Measurements from ENCODE around the gene COTL1. TPM values are rescaled to one million over a fixed set of nuclear protein-coding genes. Genes with fewer than 3 reads are reported as not detected.

COTL1 gene
- polyA plus RNA-seq, 1 donor, result 30.5 TPM

DNA sequence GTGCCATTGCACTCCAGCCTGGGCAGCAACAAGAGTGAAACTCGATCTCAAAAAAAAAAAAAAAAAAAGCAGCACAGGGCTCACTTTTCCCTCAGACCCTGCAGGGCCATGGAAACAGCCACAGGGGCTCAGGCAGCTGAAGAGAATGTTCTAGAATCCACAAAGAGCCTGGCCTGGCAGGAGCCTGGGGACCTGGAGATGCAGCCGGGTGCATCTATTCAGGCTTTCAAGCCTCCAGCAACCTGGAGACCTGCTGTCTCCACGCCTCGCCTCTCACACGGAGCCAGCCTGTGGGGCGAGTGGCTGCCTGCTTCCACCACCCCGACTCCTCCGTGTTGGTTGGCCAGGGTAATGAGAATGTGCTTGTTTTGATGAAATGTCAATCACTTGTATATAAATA, 69.4 kb downstream of the COTL1 start:
- DNase-seq, result no peak

DNA sequence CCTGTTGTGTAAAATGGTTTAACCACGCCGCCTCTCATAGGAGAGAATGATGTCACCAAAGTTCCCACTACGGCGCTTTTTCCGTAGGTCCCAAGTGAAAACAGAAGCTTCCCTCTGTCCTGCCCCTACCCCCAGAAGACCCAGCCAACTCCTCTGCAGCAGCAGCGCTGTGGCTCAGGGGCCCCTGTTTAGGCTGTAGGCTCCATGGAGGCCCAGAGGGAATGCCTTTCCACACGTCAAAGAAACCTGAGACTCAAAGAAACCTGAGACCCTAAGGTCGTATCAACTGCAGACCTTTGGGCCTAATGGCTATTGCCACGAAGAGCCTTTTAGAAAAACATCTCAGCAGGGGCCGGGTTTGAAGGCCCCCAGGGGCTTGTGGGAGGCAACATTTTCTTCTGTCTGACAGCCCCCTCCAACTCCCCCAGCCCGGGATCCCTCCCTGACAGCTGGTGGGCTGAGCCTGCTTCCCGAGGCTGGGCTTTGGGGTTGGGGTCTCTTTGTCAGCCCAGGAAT, 70.3 kb downstream of the COTL1 start:
- no peak for DNase-seq

DNA sequence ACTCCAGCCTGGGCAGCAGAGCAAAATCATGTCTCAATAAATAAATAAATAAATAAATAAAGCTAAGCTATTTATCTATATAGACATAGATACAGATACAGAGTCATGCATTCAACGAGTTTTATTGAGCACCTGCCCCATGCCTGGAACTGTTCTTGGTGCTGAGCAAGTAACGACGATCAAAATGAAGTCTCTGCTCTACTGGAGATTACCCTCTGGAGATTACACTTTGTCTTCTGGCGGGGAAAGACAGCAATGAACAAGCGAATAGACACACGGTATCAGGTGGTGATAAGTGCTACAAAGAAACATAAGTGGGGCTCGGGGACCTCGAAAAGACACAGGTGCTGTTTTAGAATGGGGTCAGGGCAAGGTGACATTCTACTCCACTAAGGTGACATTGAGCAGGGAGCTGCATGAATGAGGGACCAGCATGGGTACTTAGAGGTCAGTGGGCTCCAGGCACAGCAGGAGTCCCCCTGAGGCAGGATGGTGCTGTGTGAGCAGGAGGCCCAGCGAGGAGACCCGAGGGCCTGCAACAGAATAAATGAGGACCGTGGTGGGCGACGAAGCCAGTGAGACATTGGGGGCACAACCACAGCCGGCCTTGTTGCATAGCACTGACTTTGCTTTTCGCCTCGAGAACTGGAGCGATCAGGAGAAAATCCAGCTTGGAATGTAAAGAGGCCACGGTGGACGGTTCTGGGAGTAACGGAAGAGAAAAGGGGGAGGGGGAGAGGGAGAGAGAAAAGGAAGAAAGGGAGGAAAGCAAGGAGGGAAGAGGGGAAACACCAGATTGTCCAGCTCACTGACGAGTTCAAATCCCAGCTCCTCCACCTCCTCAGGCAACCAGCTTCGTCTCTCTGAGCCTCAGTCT, 71.0 kb downstream of the COTL1 start:
- no peak for DNase-seq

DNA sequence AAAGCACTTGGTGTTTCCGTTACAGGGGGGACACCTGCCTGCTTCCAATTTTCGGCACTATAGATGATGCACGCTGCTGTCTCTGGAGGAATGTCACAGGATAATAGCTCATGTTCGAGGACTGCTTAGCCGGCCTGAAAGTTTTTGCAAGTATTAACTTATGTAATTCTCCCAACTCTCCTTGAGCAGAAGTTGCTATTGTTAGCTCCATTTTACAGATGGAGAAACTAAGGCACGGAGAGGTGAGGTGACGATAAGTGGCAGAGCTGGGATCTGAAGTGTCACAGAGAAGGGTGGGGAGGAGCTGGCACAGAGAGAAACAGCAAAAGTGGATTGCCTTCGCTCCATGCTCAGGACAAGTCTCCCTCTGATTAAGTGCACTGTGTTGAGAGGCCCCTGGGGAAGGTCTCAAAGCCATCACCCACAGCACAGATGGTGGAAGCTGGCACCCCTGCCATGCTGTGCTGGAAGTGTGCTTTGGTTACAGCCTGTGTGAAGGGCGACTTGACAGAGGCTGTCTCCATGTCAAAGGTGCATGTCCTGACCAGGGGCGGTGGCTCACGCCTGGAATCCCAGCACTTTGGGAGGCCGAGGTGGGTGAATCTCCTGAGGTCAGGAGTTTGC, 72.7 kb downstream of the COTL1 start:
- no peak for DNase-seq

DNA sequence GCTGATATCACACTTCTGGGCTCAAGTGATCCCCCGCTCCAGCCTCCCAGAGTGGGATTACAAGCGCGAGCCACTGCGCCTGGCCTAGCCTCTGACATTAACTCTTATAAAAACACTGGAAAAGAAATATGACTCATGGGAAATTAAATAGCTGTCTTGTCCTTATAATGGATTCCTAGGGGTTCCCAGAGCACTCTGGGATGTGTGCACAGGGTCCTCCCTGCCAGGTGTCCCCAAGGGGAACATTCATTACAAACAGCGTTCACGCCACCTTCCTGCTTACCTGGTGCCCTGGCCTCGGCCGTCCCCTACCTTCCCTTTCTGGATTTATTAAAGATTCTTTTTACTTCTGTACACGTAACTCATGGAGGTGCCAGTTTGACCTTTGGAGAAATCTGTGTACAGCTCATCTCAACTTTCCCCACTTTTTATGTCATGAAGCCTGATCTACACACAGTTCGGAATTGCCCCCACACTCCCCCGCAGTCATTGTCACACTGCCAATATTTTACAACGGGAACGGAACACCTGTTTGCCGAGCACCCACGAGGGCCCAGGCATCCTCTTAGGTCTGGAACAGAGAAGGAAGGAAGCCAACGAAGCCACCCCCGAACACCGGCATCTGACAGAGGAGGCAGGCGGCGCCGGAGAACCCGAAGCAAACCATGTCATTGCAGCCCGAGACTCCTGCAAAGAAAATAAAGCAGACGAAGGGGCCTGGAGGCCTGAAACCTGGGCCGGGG, 73.7 kb downstream of the COTL1 start:
- no peak for DNase-seq

DNA sequence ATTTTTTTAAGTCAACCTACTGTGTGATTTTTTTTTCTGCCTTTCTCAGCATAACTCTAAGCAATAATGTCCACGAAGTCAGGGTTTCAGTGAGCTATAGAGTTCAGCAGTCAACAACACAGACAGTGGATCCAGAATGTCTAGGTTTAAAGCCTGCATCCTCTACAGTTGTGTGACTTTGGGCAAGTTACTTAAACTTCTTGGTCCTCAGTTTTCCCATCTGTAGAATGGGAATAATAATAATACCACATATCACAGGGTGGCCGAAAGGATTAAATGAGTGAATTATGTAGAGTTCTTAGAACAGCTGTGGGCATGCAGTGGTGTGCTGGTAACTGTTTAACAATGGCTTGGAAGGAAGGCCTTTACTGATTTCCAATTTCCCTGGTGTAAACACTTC, 74.6 kb downstream of the COTL1 start:
- DNase-seq, result no peak

DNA sequence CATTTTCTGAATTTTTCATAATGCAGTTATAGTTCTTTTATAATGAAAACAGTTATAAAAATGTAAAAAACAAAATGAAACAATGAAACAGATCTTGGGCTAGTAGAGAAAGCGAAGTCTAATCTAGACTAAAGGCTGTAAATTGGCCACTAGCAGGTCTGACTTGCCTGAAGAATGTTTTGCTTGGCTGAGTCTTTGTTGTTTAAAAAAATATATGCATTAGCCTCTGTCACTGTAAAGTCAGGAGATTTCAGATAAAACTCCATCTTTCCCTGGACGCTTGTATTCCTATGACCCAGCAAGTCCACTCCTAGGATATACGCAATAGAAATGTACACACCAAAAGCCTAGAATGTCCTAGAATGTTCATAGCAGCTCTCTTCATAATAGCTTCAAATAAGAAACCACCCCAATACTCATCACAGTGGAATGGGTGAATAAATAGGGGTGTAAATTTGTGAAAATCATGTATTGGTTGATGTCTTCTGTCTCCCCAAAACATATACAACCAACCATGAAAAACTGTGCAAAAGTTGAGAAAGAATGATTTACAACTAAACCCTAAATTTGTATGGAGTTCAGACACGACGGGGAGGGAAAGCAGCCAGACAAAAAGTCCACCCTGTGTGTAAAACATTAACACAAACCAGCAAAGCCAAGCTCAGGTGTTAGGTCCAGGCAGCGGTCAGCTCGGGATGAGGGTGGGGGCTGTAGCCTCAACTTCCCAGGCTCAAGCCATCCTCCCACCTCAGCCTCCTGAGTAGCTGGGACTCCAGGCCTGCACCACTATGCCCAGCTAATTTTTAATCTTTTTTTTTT, 75.7 kb downstream of the COTL1 start:
- DNase-seq, result no peak

DNA sequence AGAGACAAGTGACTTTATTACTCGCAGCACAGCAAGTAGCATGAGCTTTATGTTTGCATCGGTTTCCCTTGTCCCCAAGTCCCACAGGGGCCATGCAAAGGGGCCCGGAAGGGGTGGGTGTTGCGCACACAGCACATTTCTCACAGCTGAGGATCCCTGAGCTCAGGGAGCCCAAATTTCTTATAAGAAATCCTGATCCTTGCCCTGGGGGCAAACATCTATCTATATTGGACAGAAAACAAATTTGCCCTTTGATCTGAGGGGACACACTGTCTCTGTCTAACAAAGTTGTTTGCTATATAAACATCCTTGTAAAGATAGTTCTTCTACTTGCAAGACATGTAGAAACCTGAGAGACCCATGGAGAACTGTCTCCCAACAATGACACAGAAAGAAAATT, 77.7 kb downstream of the COTL1 start:
- no peak for DNase-seq

DNA sequence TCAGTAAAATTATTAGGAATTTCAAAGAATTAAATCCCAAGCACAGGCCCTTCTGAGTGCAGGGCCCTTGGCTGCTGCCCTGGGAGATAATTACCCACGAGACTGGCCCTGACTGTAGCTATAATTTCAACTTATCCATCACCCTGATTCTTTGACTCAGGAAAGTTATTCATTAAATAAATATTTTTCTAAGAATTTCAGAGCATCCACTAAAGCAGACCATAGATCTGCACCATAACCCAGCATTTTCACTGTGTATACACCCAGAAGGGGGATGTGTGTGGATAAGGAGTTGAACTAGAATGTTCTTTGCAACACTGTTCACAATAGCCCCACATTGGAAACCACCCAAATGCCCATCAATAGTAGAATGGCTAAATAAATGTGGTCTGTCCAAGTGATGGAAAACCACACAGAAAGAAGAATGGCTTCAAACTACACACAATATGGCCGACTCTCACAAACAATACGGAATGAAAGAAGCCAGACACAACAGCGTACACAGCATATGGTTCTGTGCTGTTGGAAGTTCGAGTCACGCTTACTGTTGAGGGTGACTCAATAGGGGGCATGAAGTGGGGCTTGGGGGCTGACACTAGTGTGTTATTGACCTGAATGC, 79.5 kb downstream of the COTL1 start:
- no peak for DNase-seq

DNA sequence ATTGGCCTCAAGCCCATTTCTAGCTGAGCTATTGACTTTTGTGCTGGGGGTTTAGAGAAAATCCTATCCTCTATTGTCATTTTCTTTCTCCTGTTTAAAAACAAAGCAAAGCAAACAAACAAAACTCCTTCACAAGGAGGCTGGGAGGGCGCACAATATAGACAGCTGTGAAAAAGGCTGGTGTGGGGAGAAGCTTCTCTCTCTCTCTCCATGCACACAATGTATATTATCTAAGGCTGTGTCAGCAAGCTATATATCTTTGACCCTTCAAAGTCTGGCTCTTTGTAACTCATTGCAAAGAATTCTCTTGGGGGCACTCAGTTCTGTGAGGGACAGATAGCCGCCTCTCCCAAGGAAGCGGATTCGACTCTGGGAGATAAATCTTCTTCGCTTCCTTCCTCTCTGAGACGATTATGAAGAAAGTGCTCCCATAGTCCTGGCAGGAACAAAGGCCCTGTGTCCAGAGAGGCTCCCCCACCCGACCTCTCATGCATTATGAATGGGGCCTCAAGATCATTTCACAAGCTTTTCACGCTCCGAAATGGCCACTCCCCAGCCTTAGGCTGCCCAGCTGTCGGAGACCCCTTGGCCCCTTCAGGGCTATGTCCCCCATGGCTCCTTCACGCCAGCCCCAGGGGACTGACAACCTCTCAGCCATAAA, 80.3 kb downstream of the COTL1 start:
- no peak for DNase-seq

DNA sequence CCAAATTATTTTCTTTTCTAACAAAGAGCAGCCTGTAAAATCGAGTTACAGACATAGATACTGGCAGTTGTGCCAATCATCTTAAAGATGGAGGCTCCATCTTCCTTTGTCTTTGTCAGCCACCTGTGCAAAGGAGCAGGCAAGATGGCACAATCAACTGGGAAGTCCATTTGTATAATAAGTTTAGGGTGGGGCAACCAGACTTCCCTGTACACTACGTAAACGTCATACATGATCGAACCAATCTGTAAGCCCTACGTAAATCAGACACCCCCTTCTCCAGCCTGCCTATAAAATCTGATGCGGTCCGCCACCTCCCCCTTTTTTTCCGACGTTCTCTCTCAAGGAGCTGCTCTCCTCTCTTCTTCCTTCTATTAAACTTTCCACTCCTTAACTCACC, 82.0 kb downstream of the COTL1 start:
- no peak for DNase-seq

DNA sequence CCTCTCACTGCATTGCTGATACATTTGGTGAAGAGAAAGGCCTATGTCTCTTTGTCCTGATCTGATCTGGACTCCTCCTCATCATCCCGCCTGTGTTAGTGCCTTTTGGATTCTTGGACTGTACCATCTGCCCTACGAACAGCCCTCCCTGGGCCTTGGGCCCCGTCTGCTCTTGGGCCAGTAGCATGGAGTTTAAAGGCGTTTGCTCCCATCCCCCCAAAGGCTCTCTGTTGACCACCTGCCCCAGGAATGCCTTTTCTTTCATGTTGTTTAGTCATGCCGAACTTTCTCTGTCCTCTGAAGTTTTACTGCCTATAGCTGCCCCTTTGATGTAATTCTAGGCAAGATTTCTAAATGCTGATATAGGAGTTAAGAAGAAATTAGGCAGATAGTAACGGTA, 82.5 kb downstream of the COTL1 start:
- DNase-seq, result no peak

DNA sequence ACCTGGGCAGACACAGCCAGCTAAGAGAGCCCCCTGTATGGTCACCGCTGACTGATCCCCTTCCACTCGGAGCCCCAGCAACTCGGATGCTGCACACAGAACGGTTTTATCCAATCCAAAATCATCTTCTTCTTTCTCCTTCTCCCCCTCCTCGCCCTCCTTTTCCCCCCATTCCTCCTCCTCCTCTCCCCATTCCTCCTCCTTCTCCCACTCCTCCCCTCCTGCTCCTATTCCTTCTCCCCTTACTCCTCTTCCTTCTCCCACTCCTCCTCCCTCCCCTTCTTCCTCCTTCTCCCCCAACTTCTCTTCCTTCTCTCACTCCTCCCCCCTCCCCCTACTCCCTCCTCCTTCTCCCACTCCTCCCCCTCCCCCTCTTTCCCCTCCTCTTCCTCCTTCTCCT, 83.1 kb downstream of the COTL1 start:
- no peak for DNase-seq

DNA sequence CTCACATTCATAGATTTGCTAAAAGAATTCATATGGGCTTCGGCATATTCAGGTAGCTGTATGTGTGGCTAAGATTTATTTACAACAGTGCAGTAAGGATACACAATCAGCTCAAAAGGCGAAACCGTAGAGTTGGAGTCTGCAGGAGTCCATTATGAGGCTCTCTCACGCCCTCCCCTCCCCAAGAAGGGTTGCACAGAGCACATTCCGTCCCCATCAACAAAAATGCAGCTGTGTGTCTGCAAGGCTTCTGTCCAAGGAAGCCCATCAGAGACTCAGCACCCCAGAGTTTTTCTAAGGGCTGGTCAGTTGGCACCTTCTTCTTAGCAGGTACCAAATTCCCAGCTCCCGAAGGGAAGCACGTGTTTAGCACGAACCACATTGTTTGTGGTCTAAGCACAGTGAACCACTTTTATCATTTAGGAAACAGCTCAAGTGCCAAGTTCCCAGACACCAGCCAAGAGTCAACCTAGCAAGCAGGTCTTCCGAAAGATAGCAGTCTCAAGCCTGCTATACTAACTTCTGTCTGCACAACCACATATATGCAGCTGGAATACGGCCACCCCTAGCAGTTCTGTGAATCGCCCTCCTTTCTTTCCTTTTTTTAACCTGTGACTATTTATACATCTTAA, 84.9 kb downstream of the COTL1 start:
- DNase-seq, result no peak

DNA sequence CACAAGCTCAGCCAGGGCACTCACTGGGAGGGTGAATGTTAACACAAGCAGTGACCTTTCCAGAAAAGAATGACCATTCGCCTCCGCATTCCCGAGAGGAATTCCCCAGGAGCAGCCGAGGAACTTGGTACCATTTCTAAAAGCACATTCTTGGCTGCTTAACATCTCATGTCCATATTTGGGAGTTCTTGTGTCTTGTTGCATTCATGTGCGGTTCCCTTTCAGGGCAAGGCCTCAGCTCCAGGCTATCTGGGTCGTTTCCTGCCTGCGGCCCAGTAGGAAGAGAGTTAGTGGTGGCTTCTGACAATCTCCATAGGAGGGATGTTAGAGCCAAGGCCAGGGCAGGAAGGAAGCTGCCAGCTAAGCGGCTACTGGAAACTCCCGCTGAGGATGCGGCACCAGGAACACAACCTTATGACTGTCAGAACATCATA, 85.6 kb downstream of the COTL1 start:
- peak; percentile 63 for DNase-seq

DNA sequence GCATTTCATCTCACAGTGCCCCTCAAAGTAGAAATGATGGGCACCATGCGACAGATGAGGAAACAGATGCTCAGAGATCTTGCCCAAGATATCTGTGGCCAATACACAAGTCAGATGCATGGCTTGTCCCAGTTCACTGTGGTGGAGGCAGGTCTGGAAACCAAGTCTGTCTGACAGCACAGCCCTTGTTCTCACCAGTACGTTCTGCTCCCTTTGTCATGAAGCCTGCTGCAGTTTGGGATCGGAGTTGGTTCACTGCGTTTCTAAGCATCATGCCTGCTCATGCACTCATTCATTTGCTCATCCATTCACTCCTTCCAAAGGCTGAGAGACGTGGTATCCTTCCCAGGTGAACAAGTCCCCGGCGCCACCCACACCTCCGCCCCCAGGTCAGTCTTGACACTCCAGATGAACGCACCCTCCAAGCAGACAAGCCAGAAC, 86.2 kb downstream of the COTL1 start:
- no peak for DNase-seq

DNA sequence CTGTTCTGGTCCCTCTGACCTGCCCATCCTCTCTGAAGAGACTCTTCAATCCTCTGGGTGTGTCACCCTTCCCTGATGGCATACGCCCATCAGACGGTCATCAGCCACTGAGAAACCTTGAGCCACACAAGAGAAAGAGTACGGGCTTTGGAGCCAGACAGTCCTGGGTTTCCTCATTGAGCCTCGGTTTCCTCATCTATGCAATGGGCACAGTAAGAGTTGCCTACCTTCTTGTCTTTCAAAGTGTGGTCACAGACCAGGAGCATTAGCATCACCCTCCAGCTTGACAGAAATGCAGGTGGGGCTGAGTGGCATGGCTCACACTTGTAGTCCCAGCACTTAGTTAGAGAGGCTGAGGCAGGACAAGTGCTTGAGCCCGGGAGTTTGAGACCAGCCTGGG, 87.3 kb downstream of the COTL1 start:
- no peak for DNase-seq

DNA sequence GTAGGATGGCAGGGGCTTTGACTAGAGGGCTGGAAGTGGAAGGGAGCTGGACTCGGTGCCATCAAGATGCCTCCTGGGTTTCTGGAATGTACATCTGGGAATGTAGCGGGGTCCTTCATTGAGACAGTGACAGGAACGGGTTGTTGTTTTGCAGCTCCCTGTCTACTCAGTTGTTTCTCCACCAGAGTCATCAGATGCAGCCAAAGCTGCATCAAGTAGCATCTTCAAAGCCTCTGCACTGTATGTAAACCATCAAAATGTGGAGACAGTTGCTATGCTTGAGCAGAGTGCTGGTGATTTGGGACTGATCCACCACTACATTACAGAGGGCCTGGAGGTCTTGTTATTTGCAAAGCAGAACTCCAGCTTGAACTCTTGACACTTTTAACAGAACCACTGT, 88.3 kb downstream of the COTL1 start:
- no peak for DNase-seq

DNA sequence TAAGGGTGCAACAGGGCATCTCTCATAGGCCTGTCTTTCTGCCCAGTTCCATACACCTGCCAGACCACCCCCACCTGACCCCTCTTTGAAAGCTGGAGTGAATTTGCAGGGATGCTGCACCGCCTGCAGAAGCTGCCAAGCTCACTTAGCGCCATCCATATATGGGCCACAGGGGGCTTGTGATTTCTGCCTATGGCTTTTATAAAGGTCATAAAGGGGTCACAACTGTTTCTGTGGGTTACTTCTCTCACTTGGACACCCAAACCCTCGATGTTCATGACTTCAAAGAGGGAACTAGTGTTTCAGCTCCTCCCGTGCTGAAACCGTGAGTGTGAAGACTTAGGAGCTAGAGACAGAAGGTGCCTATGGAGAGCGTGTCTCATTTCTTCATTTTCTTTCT, 89.6 kb downstream of the COTL1 start:
- DNase-seq, result no peak

DNA sequence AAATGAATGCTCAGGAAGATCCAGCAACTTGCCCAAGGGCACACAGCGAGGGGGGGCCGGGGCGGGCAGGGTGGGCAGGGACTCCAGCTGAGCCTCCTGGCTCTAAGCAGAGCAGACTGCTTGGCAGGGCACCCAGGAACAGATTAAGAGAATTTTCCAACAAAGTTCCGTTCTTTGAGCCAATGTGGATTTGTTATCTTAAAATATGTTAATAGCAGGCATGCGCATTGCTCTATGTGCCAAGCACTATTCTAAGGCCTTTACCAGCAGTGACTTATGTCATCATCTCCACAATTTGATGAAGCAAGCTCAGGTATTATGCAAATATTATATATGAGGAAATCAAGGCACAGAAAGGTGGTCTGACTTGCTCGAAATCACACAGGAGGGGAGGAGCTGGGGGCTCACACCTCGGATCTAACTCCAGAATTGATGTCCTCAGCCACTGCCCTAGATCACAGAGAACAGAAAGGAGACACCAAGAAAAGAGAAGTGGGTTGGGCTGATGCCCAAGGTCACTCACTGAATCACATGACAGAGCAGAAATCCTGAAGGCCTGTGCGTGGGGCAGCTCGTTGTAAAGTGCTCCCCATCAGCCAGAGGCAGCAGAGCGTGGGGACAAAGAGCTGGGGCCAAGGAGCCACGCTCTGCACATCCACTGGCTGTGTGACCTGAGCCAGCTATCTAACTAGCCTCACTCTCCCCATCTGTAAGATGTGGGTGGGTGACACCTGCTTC, 90.2 kb downstream of the COTL1 start:
- DNase-seq, result no peak
